HG02943 (cell line): Measurements from ENCODE around the gene PTGS1.
"Not testable (repeated sequence)": the region's sequence is repeated elsewhere in the genome, so short reads cannot be mapped to it uniquely, and the experiment has no call there.

Source experiments
- ATAC-seq: cut with Tn5 transposase; IDR thresholded peaks from one replicate; pipeline ENCODE4 v1.9.1; 2021; ENCODE audit warnings: mild to moderate bottlenecking, low read depth, moderate library complexity; ENCODE audit not compliant: unreplicated experiment

Gene PTGS1

GRCh38 chr9:122346478-122347347 lies 24.1 kb upstream of the PTGS1 start:
- ATAC-seq, result no peak

GRCh38 chr9:122347348-122348287 lies 23.2 kb upstream of the PTGS1 start:
- ATAC-seq, result no peak

- no peak for ATAC-seq
These were observed 22.5 kb upstream of the PTGS1 start for GRCh38 chr9:122348288-122348777.

GRCh38 chr9:122348791-122349190 lies 22.0 kb upstream of the PTGS1 start:
- ATAC-seq, result no peak

- no peak for ATAC-seq
These were observed 21.6 kb upstream of the PTGS1 start for GRCh38 chr9:122349201-122349600.

- ATAC-seq, result no peak
These were observed 20.1 kb upstream of the PTGS1 start for GRCh38 chr9:122350577-122351355.

GRCh38 chr9:122354536-122355199 lies 16.2 kb upstream of the PTGS1 start:
- ATAC-seq, result no peak

- no peak for ATAC-seq
These were observed 15.4 kb upstream of the PTGS1 start for GRCh38 chr9:122355336-122355875.

- ATAC-seq, result no peak
These were observed 14.2 kb upstream of the PTGS1 start for GRCh38 chr9:122356627-122357026.

- no peak for ATAC-seq
These were observed 9.9 kb upstream of the PTGS1 start for GRCh38 chr9:122360891-122361290.

GRCh38 chr9:122363131-122363530 lies 7.7 kb upstream of the PTGS1 start:
- ATAC-seq, result not testable (repeated sequence)

GRCh38 chr9:122364117-122364782 lies 6.6 kb upstream of the PTGS1 start:
- no peak for ATAC-seq

GRCh38 chr9:122364783-122365150 lies 6.1 kb upstream of the PTGS1 start:
- ATAC-seq, result no peak

- ATAC-seq, result no peak
These were observed 4.7 kb upstream of the PTGS1 start for GRCh38 chr9:122366074-122366660.

- ATAC-seq, result no peak
These were observed 3.8 kb upstream of the PTGS1 start for GRCh38 chr9:122367065-122367464.

- no peak for ATAC-seq
These were observed 2.9 kb upstream of the PTGS1 start for GRCh38 chr9:122367774-122368460.

- no peak for ATAC-seq
These were observed 2.2 kb upstream of the PTGS1 start for GRCh38 chr9:122368642-122369041.

- ATAC-seq, result peak; percentile 35
These were observed 521 bp upstream of the PTGS1 start for GRCh38 chr9:122370303-122370702.
